ENCODE results near the gene RNF14.
"Not testable (repeated sequence)": the region's sequence is repeated elsewhere in the genome, so short reads cannot be mapped to it uniquely, and the experiment has no call there.

The RNF14 gene, protein sequence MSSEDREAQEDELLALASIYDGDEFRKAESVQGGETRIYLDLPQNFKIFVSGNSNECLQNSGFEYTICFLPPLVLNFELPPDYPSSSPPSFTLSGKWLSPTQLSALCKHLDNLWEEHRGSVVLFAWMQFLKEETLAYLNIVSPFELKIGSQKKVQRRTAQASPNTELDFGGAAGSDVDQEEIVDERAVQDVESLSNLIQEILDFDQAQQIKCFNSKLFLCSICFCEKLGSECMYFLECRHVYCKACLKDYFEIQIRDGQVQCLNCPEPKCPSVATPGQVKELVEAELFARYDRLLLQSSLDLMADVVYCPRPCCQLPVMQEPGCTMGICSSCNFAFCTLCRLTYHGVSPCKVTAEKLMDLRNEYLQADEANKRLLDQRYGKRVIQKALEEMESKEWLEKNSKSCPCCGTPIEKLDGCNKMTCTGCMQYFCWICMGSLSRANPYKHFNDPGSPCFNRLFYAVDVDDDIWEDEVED

DNA sequence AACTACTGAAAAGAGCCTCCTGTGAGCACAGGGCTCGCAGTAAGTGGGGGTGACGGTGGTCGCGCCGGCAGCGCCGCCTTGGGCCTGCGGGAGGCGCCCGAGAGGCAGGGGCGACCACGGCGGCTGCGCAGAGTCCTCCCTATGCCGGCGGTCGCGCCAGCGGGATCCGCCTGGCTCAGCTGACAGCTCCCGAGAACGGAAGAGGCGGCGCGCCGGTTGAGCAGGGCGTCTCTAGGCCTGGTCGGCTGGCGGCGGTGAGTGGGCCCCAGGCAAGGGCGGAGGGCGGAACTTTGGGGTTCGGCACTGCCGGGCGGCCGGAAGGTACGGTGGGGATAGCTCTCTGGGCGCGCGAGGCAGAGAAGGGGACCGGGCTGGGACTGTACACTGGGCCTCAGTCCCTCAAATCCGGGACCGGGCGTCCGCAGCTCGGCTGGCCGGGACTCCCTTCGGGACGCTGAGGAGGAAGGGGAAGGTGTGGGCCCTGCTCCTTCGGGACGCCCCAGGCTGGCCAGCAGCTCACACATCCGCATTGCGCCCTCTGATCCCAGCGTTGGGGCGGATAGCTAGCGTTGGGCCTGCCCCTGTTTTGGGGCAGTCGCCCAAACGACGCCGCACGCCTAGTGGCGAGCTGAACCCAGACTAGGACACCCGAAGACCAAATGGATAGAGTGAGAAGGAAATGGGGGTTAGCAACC is at the start of gene RNF14:
RNF14 (plus strand) TSS at position 192 of the 695 bp plus-strand sequence. CDS start 4,484 bp downstream, outside the sequence.
- peak; percentile 80 to 81 for DNase-seq (ENCODE audit: low read depth in 2 of 2)

DNA sequence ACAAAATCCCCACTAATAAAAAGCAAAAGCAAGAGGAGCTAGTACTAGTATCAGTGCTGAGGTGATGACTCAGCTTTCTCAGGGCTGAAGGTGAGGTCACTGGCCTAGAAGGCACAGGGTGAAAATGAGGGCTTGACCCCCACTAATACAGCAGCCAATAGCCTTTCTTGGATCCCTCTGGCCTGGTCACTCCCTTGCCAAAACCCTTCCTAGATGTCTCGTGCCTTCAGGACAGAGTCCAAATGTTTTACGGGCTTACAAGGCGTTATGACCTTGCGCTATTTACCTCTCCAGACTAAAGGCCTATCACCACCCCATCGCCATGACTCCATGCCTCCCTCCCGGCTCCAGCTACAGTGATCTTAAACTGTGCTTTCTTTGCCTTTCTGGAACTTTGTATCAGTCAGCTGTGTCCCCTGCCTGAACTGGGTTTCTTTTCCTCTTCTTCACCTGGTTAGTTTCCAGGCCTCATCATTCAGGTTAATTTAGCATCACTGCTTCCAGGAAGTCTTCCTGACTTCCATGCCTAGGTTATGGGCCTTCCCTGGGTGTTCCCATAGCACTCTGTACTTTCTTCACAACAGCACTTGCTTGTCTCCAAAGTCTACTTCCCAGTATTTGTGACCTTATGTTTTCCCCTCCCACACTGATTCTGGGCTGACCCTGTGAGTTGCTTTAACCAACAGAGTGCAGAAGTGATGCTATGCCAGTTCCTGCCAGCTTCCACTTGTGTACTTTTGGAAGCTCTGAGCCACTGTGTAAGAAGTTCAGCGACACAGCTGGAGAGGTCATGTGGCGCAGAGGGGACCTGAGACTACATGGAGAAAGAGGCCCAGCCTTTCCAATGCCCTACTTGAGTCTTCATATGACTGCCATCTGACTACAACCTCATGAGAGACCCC is 49.4 kb upstream of the RNF14 start:
- DNase-seq (ENCODE audit: low read depth in 2 of 2): no peak

DNA sequence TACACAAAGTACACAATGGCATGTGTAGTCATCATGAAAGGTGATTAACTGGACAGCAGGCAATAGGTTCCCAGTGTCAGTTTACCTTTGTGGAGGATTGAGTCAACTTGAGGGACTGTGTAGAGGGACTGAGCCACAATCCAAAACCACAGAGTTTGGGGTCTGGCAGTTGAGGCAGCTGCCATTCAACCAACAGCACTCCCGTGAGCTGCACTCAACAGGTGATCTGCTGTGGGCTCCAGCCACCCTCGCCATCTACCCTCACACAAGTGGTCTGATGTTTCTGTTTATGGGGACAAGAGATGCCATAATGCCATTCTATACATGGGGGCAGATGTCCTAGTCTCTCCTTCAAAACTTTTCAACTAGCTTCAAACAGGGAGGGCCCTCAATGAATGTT is 48.1 kb upstream of the RNF14 start:
- DNase-seq (ENCODE audit: low read depth in 2 of 2): no peak

DNA sequence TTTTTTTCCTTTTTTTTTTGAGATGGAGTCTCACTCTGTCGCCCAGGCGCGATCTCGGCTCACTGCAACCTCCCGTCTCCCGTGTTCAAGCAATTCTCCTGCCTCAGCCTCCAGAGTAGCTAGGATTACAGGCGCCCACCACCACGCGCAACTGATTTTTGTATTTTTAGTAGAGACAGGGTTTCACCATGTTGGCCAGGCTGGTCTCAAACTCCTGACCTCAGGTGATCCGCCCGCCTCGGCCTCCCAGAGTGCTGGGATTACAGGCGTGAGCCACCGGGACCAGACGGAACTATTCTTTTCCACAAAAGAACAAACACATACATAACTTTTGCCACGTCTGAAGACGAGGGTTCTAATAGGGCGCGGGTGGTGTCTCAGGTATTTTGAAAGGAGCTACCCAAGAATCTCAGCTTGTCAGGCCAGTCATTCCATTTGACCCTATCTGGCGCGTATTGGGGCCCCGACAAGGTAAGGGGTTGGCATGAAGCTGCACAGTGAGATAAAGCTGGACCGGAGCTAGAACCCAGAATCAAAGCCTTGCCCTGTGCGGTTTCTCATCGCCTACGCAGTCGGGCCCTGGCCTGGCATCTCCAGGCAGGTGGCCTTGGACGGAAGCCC is 46.0 kb upstream of the RNF14 start:
- not testable (repeated sequence) for DNase-seq (ENCODE audit: low read depth in 2 of 2)

DNA sequence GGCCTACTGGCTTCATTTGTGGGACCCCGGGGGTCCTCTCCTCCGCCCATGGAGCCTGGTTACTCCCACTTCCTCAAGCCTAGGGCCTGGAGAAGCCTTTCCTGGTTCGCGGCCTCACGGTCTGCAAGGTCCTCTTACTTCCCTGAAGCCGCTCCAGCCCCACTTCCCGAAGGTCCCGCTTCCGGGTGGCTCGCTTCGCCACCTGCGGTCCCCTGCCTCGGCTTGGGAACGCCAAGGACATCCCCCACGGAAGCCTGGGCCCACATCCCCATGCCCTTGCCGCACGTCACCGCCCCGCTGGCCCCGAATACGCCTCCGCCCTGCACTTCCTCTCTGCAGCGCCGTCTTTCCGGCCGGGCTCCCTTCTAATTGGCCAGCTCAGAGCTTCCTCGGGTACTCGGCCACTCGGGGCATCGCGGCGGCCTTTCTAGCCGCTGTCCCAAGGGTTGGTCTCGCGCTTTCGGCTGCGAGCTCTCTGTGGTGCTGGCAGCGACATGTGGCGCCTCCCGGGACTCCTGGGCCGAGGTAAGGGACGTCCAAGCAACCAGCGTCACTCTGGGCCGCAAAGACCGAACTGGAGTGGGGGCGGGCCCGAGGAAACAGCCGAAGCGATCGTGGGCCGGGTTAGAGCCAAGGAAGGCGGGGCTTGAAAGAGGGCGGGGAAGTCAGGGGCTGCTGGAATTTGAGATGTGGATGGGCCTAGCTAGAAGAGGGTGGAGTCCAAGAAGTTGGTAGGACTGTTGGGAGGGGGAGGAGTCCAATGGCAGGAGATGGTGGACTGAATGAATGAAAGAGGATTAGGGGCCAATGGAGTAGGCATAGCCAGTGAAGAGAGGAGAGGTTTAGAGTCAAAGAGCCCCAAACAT is 45.2 kb upstream of the RNF14 start, which contains the start of gene DELE1:
DELE1 (plus strand) TSS at position 424 of the 866 bp plus-strand sequence; CDS start at position 495, 71 bp downstream.
- DNase-seq (ENCODE audit: low read depth in 2 of 2): peak; percentile 67 to 96

DNA sequence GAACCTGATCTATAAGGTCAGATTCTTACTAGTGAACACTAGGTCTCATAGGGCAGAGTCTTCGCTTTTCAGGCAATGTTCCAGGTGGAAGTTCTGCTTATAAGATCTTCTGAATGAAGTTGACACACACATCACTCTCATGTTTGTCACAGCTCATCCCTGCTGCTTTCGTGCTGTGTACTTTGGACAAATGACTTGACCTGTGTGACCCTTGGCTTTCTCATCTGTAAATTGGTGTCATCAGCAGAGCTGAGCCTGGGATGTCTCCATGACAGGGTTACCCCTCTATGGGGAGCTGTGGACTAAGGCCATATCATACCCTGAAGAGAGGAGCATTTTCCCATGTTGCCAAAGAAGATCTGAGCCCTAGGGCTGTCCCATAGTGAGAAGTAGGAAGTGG is 42.5 kb upstream of the RNF14 start:
- DNase-seq (ENCODE audit: low read depth in 2 of 2): no peak

DNA sequence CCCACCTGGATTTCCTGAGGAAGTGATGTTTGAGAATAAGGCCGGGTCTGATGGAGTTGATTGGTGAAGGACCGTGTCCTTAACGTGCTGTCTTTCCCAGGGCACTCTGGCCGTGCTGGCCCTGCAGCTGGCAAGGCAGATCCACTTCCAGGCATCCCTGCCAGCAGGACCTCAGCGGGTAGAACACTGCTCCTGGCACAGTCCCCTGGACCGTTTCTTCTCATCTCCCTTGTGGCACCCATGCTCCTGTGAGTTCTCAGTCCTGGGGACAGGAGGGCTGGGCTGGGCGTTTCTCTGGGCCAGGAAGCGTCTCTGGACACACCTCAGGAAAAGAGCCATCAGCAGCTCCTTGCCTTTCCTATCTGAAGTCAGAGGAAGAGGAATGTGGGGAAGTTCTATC is 40.9 kb upstream of the RNF14 start:
- no peak for DNase-seq (ENCODE audit: low read depth in 2 of 2)

DNA sequence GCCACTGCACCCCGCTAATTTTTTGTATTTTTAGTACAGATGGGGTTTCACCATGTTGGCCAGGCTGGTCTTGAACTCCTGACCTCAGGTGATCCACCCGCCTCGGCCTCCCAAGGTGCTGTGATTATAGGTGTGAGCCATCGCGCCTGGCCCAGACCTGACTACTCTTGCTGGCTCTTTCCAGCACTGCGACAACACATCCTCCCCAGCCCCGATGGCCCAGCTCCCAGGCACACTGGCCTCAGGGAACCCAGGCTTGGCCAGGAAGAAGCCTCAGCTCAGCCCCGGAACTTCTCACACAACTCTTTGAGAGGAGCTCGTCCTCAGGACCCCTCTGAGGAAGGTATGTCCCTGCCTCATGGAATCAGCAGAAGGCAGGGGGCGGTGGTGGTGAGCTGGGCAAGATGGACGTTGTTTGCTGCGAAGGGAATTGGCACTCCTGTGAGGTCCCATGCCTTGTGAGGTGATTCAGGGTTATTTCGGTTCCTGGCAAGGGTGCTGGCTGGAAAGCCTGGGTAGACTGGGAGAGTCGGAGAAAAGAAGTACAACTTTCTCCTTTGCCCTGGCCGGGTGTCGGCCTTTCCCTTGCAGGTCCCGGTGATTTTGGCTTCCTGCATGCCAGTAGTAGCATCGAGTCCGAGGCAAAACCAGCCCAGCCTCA is 39.4 kb upstream of the RNF14 start:
- DNase-seq (ENCODE audit: low read depth in 2 of 2): no peak

DNA sequence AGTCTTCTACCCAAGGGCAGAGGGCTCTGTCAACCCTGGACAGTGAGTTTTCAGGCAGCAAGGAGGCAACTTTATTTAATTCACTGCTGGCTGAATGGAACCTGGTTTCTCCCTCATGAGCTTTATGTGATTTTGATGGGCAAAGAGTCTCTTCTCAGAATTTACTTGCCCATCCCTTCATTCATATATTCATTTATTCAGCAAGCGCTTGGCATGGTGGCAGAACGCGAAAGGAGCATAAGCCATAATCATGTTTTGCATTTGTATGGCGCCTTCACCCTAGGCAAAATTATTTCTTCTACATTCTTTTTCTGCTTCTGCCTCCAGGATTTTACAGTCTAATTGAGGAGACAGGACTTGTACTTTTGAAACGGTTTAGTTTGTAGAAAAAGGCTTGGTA is 37.2 kb upstream of the RNF14 start:
- DNase-seq (ENCODE audit: low read depth in 2 of 2): no peak

DNA sequence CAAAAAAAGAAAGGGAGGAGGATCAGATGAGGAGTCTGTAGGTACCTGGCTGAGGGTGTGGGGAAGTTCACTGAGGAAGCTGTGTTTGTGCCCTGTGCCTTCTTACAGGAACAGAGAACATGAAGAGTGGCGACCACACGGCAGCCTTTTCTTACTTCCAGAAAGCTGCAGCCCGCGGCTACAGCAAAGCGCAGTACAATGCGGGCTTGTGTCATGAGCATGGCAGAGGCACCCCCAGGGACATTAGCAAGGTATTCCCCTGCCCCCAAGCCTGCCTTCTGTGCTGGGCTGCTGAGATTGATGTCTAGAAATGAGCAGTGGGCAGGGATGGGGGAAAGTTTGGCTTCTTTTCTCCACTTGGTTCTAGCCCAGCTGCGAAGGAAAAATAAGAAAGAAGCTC is 35.8 kb upstream of the RNF14 start:
- no peak for DNase-seq (ENCODE audit: low read depth in 2 of 2)

DNA sequence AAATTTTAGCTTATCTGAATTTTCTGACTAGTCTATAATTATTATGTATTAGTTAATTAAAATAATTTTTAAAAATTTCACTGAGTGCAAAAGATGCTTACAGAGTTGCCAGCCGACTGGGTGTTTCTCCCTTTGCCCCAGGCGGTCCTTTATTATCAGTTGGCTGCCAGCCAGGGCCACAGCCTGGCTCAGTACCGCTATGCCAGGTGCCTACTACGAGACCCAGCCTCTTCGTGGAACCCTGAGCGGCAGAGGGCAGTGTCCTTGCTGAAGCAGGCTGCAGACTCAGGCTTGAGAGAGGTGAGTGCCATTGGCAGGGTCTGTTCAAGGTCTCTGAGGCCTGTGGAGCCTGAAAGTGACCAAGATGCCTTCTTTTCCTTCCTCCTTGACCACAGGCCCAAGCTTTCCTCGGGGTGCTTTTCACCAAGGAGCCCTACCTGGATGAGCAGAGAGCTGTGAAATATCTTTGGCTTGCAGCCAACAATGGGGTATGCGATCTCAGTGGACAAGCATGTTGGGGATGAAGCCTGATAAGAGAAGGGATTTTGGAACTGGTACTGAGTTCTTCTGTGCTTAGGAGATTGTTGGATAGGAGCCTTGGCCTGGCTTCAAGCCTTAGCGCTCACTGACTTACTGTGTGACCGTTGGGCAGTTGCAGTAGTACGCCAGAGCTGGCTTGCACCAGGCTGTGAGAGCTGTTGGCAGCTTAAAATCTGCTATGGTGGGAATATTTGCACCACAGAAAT is 34.6 kb upstream of the RNF14 start:
- DNase-seq (ENCODE audit: low read depth in 2 of 2): no peak

DNA sequence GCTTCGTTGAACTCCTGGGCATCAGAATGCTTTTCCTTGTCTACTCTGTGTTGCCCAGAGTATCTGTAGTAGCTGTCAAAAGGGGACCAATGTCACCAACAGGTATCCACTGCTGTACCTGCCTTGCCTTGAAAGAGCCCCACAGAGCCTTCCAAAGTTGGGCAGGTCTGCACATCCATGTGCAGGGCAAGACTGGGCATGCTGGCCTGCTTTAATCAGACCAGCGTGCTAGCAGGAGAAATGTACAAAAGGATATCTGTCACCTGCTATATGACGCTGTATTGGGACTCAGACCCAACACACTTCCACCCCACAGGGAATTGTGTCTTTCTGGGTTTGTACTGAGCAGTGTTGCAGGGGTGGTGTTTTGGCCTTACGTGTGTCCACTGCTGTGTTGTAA is 33.4 kb upstream of the RNF14 start:
- DNase-seq (ENCODE audit: low read depth in 2 of 2): no peak

DNA sequence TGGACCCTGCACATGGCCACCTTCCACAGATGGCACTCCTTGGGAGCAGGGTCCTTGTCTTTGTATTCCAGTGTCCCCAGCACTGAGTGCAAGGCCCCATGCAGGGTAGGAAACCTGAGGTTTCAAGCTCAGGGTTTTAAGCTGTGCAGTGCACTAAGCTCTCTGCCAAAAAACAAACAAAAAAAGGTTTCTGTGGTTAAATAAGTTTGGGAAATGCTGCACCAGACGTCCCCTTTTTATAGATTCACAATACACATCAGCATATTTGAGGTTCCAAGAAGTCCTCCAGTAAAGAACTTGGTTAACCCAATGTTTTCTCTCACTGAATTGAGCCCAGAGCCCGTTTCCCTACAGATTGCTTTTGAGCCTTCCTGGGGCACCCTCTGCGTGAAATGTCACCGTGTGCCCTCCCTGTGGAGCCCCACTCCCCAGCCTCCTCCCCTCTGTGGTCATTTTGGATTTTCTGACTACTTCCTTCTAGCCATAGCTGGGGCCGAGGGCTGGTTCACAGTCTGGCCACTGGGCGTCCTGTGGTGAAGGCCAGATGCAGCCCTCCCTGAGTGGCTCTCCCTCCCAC is 28.1 kb upstream of the RNF14 start:
- no peak for DNase-seq (ENCODE audit: low read depth in 2 of 2)

DNA sequence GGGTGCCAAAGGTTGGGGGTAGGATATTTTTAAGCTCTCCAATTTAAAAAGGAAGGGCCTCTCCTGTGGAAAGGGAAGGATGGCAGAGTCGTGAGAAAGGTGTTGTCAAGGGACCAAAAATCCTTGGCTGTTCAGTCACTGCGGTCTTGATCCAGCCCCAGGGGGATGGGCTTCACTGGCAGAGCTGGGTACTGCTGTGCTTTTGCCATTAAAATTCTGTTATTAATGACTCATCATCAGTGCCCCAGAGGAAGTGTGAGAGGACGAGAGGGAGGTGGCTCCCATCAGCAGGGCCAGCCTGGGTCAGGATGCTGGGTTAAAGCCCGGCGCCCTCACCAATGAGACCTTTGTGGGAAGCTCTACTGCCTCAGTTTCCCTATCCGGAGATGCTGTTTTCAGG is 27.6 kb upstream of the RNF14 start:
- DNase-seq (ENCODE audit: low read depth in 2 of 2): no peak

DNA sequence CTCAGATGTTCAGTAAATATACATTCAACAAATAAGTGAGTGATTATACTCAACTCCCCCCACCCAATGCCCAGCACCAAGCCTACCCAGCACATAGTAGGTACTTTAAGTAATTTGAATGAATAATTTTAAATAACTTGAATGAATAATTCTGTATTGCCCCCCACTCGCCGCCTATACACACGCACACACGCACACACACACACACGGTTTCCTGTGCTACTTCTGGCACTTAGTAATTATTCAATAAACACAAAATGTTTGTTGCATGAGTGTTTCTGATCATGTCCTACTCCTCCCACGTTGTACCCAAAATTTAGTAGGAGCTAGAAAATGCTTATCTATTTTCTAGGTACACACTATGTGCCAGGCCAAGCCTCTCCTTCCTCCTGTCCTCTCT is 27.1 kb upstream of the RNF14 start:
- no peak for DNase-seq (ENCODE audit: low read depth in 2 of 2)

DNA sequence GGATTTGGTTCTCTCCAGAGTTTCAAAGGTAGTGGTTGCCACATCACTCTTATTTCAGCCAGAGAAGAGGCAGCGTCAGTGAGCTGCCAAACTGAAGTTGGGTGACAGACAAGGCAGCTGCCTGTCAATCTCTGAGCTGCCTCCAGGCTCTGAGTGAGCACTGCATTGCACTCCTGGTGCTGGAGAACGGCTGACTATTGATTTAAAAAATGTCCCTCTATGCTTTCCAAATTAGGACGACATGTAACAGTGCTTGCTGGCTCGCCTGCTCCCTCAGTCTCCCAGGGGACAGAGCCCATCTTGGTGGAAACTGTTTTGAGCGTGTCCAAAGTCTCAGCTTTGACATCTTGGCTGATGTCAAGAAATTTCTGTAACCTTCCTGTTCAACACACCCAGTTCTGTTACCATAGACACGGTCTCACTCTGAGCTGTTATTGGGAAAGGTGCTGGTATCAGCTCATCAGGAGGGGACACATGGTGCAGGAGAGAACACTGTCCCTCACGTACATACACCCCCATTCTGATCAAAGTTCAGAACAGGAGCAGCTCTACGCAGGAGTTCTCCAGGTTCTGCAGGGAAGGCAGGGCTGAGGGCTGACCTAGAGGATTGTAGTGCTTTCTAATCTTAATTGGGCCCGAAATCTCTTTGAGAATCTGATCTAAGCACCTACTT is 26.6 kb upstream of the RNF14 start:
- DNase-seq (ENCODE audit: low read depth in 2 of 2): no peak

DNA sequence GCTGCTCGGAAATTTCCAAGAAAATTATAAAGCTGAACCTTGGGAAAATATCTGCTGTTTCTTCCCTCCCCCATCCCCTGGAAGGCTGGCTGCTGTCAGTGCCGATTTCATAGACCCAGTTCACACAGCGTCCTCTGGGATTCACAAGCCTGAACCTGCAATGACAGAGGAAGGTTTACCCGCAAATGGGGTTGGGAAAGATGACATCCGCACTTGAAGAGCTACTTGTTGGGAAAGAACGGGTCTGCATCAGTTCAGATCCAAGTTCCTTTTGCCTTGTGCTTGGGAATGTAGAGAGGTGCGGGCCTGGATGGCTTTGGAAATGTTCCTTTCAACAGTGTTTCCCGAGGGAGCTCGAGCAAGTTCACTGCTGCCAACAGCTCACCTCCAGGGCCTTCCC is 24.8 kb upstream of the RNF14 start:
- no peak for DNase-seq (ENCODE audit: low read depth in 2 of 2)

DNA sequence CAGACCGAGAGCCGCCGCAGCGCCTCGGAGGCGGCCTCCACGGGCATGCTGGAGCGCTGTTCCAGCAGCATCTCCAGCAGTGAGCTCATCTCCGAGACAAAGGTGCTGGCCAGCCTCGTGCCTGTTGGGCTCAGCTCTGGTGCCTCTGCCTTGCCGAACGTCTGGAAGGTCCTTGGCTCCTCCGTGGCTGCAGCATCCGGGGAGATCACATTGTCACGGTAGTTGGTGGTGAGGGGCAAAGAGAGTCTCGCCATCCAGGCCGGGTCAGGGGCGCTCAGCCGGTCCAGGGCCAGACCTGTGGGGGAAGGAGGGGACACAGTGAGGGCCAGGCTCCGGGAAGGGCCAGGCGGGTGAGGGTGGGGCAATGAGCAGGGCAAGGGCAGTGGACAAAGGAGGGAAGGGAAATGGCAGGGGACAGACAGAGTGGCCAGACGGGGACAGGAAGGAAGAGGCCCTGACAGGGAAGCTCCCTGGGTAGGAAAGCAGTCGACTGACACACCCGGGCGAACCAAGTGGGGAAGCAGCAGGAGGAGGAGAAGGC is 23.3 kb upstream of the RNF14 start:
- no peak for DNase-seq (ENCODE audit: low read depth in 2 of 2)
